ENCODE measurements around the gene DBH.

DNA sequence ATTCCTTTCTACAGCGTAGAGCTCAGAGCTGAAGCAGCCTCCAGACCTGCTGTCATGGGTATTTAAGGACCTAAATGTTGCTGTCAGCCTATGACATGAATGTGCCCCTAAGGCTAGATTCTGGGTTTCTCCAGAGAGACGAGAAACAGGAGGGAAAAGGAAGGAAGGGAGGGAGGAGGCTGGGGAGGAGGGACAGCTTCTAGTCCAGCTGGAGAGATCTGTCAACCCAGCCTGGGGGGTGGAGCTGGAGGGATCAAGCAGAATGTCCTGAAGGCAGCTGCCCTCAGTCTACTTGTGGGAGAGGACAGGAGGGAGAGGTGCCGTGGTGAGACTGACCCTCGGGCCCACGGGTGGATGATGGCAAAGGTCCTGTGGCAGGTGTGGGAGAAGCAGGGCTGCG, 1.1 kb upstream of the DBH start:
- no peak for TF ChIP-seq EZH2 (IDR thresholded peaks at IDR 0.05)
- TF ChIP-seq POLR2AphosphoS5 (IDR thresholded peaks at IDR 0.05; ENCODE audit: borderline replicate concordance, low read depth, low read length) = no peak
- no peak for TF ChIP-seq FOXP2 (optimal IDR thresholded peaks at IDR 0.05; ENCODE audit: control extremely low read depth, extremely low read length, insufficient read depth)

Measured in SK-N-MC (cell line).